Lung (tissue), 12 donors: ENCODE results near the gene PHIP. TPM values are rescaled to one million over a fixed set of nuclear protein-coding genes. Genes with fewer than 3 reads are reported as not detected.
A peak's percentile ranks its signal among the peaks of the same experiment; 100 is the strongest.

Source experiments
- ATAC-seq: fragments of 200-7000 bp; cut with Tn5 transposase; one replicate; pipeline ENCODE4 v1.9.1; 2020; ENCODE audit warnings: moderate number of reproducible peaks; ENCODE audit not compliant: insufficient read depth, low FRiP score
- DNase-seq, 3 donors: peaks; one replicate each; pipeline ENCODE4 v3.0.0-alpha.2; 2013 to 2017
- H3K27ac ChIP-seq, 2 donors: one replicate each; pipeline ENCODE4 v1.5.1; 2013; ENCODE audit warnings: mild to moderate bottlenecking in 2 of 2, moderate library complexity in 2 of 2, control low read depth in 1 of 2, inconsistent platforms in 1 of 2, low read depth in 1 of 2, low read length in 1 of 2
- H3K27me3 ChIP-seq, 3 donors: one replicate each; pipeline ENCODE4 v1.5.1; 2013; ENCODE audit warnings: low read length in 2 of 3; ENCODE audit not compliant: control insufficient read depth in 3 of 3, insufficient read depth in 3 of 3
- H3K36me3 ChIP-seq, 4 donors: one replicate each; pipeline ENCODE4 v1.5.1; 2013; ENCODE audit warnings: low read length in 4 of 4, mild to moderate bottlenecking in 1 of 4, moderate library complexity in 1 of 4; ENCODE audit not compliant: control insufficient read depth in 4 of 4, insufficient read depth in 4 of 4
- H3K4me1 ChIP-seq, 5 donors: one replicate each; pipeline ENCODE4 v1.5.1; 2013; ENCODE audit warnings: low read length in 5 of 5, mild to moderate bottlenecking in 2 of 5, moderate library complexity in 1 of 5; ENCODE audit not compliant: control insufficient read depth in 5 of 5, insufficient read depth in 5 of 5
- H3K4me3 ChIP-seq: one replicate; pipeline ENCODE4 v1.5.1; 2013; ENCODE audit warnings: mild to moderate bottlenecking, control low read depth, moderate library complexity
- H3K9ac ChIP-seq, 2 donors: one replicate each; pipeline ENCODE4 v1.5.1; 2013; ENCODE audit warnings: low read length in 2 of 2, control low read depth in 1 of 2; ENCODE audit not compliant: insufficient read depth in 1 of 2
- H3K9me3 ChIP-seq, 4 donors: one replicate each; pipeline ENCODE4 v1.5.1; 2013; ENCODE audit warnings: low read length in 3 of 4, mild to moderate bottlenecking in 1 of 4, moderate library complexity in 1 of 4; ENCODE audit not compliant: control insufficient read depth in 4 of 4, insufficient read depth in 3 of 4
- CTCF ChIP-seq: IDR thresholded peaks from 2 replicates; pipeline ENCODE4 v1.5.1; 2012; ENCODE audit warnings: mild to moderate bottlenecking; ENCODE audit errors: control extremely low read depth, extremely low read depth
- WGBS, 2 donors: extraction: QIAGEN DNeasy Blood & Tissue Kit; methylation state at CpG; one replicate each; pipeline ENCODE4 v1.1.7; 2013; 5-methylcytosine and 5-hydroxymethylcytosine counted together
- polyA plus RNA-seq, 2 donors: library from polyadenylated mRNA; stranded (reverse); fragments of 200-250 nt; gene quantifications; one replicate each; pipeline ENCODE4 v1.2.1, GENCODE V29; 2013
- total RNA-seq, 2 donors: library from RNA; depleted of rRNA in 1 of 2; stranded (reverse); fragments of >200 nt in 1 of 2; gene quantifications; one replicate each; pipeline ENCODE4 v1.2.1, GENCODE V29; 2014 to 2021
- donor health status: control.
- donor health status: control.
- donor health status: Bipolar disorder and iron deficiency.
- donor health status: healthy.
- donor health status: DM: yes; HTN: yes; CAD: no.

Gene PHIP
- total and polyA plus RNA-seq, 4 donors = 7.0 to 125 (median 19.1) TPM

- no peaks in the 10 kb centered on the region for H3K27me3 ChIP-seq
- H3K4me1 ChIP-seq = peaks cover 2 to 26% (median 8%) of the 10 kb centered on the region in 5 donors
- H3K4me3 ChIP-seq = no peak overlapping the region
- no peak overlapping the region for H3K27ac ChIP-seq
- H3K36me3 ChIP-seq = peaks cover 0 to 2% (median under 1%) of the 10 kb centered on the region in 4 donors
- 57 to 79% methylated on average over 5 of the region's 5 CpGs for WGBS, 2 donors
- DNase-seq = no peak
- no peak for TF ChIP-seq CTCF
- no peak overlapping the region for H3K9ac ChIP-seq
- no peaks in the 10 kb centered on the region for H3K9me3 ChIP-seq
- no peak for ATAC-seq
Measured at GRCh38 chr6:79070206-79070825, 7.7 kb downstream of the PHIP start.

DNA sequence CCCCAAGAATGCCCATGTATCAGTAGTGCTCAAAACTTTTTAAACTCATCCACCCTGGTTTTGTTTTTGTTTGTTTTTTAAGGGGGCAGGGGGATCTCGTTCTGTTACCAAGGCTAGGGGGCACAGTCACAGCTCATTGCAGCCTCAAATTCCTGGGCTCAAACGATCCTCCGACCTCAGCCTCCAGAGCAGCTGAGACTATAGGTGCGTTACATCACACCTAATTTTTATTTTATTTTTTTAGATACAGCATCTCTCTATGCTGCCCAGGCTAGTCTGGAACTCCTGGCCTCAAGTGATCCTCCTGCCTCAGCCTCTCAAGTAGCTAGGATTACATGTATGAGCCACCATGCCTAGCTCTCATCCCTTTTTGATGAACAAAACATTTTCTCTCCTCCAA is 11.2 kb downstream of the PHIP start:
- no peaks in the 10 kb centered on the region for H3K9me3 ChIP-seq
- peaks cover 3 to 15% (median 12%) of the 10 kb centered on the region in 5 donors for H3K4me1 ChIP-seq

DNA sequence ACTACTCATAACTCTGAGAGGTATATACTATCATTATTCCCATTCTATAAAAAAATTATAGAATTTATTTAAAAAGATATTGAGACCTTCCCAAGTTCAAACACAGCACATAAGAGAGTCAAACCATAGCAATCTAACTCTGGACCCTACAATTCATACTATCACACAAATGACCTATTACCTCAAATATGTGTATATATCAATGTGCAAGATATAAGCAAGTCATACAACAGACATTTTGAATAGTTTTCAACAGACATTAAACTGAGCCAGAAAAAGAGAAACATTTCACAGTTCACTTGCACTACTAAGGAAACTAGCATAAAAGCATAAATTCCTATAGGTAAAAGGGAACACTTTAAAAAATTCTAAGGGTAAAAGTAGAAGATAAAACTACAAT is 11.7 kb downstream of the PHIP start:
- DNase-seq = no peak
- Histone ChIP-seq H3K4me3 (no peak overlapping the region), H3K36me3 (peaks cover 0 to 2% (median 0%) of the 10 kb centered on the region in 4 donors), H3K27ac (no peak overlapping the region), H3K9me3 (no peaks in the 10 kb centered on the region), H3K4me1 (peaks cover 3 to 15% (median 12%) of the 10 kb centered on the region in 5 donors), H3K27me3 (no peaks in the 10 kb centered on the region), H3K9ac (no peak overlapping the region)
- ATAC-seq = no peak
- TF ChIP-seq CTCF = no peak

More for the DNA sequence above, 11.2 kb downstream of the PHIP start:
- Histone ChIP-seq H3K36me3 (peaks cover 0 to 2% (median 0%) of the 10 kb centered on the region in 4 donors), H3K4me3 (no peak overlapping the region), H3K27ac (no peak overlapping the region), H3K27me3 (no peaks in the 10 kb centered on the region), H3K9ac (no peak overlapping the region)
- no peak for TF ChIP-seq CTCF
- no peak for DNase-seq
- no peak for ATAC-seq
- WGBS, 2 donors = 94 to 96% methylated on average over 4 of the region's 4 CpGs

GRCh38 chr6:79065232-79065631 is 12.8 kb downstream of the PHIP start:
- no peak overlapping the region for H3K9ac ChIP-seq
- peaks cover under 1 to 5% (median 2%) of the 10 kb centered on the region in 4 donors for H3K36me3 ChIP-seq
- 37 to 50% methylated on average over 2 of the region's 2 CpGs for WGBS, 2 donors
- no peak overlapping the region for H3K27ac ChIP-seq
- no peak for ATAC-seq
- peaks cover 3 to 9% (median 7%) of the 10 kb centered on the region in 5 donors for H3K4me1 ChIP-seq
- H3K9me3 ChIP-seq = no peaks in the 10 kb centered on the region
- no peak for TF ChIP-seq CTCF
- DNase-seq = peak in 2 of 3 donors; percentile 42 to 70
- no peak overlapping the region for H3K4me3 ChIP-seq
- no peaks in the 10 kb centered on the region for H3K27me3 ChIP-seq
